Ureter (tissue), 1 donor: Measurements from ENCODE around the gene ACIN1. TPM values are rescaled to one million over a fixed set of nuclear protein-coding genes. Genes with fewer than 3 reads are reported as not detected.

Experiments
- DNase-seq: peaks from one replicate; pipeline ENCODE4 v3.0.0-alpha.2; 2020; ENCODE audit warnings: low spot score
- total RNA-seq: library from RNA; stranded (reverse); gene quantifications from one replicate; pipeline ENCODE4 v1.2.4, GENCODE V29; 2023
- donor health status: DM: yes; HTN: yes; CAD: no.

Gene ACIN1
- total RNA-seq, 1 donor from 2014 or later, result 229 TPM

DNA sequence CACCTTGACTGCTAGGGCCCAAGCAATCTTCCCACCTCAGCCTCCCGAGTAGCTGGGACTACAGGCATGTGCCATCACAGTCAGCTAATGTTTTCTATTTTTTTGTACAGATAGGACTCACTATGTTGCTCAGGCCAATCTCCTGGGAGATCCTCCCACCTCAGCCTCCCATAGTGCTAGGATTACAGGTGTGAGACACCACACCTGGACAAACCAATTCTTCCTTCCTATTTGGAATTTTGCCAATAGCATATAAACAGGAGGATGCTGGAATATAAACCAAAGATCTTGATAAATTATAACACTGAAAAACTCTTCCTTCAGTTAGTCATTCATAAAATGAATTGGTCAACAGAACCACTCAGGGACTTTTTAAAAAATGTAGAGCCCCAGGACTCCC, 8.4 kb downstream of the ACIN1 start:
- DNase-seq, result no peak

DNA sequence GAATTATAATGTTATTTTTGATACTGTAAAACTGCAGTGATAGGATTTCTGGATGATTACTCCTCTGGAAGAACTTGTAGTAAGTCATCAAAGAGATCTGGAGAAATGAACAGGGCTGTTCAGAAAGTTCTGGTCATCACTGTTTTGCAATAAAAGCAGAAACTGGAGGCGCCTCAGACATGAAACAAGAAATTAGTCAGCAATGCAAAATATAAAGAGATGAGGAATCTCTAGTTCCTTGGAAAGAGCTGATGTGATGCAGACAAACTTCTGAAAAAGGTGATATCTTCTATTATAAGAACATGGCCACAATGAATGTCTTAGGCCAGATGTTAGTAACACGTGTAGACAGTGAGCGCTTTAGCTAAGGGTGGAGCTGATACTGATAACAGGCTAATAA, 9.5 kb downstream of the ACIN1 start:
- no peak for DNase-seq

DNA sequence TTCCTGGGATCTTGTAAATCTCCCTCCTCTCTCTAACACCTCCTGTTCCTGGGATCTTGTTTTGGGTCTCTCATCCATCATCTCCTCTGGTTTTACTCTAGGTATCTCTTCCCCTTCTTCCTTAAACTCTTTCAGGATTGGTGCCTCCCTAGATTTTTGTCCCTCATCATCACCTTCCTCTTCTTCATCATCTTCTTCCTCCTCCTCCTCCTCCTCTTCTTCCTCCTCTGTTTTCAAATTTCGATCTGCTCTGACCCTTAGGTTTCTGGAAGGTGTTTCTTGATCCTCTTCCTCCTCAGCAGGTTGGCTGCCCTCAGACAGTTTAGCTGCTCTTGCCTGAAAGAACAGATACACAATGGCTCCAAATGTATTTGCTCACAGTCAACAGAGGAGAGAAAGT, 14.5 kb downstream of the ACIN1 start:
- DNase-seq, result no peak

DNA sequence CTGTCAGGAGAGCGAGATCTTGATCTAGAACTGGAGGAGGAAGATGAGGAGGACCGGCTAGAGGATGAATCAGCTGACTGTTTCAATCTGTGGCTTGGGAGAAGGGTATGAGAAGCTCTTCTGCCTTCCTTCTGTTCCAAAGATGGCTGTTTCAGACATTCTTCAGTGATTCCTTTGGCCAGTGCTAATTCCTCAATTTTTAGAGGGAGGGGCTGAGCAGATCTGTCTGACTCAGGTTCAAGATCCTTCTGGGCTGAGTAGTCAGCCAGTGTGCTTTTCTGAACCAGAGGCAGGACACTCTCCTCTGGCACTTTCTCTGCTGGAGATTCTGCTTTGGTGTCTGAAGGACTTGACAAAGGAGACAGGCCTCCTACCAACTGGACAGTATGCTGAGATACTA, 15.2 kb downstream of the ACIN1 start:
- DNase-seq, result no peak

DNA sequence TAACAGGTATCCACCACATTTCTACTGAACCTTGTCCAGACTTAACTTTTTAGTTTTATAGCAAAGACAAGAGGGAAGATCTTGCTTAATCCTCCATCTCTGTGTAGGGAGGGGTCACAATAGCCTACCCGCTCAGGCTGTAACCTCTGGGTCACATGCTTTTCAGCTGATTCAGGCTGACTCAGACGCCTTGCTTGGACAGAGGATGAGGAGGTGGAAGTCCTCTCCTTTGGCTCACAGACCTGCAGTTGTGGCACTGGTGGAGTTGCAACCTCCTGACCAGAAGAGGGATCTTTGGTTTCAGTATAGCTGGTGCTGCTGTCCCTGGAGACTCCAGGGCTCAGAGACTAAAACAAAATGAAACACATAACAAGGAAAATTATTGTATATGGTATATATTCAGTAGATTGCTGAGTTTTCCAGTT, 16.2 kb downstream of the ACIN1 start:
- DNase-seq, result peak; percentile 67

DNA sequence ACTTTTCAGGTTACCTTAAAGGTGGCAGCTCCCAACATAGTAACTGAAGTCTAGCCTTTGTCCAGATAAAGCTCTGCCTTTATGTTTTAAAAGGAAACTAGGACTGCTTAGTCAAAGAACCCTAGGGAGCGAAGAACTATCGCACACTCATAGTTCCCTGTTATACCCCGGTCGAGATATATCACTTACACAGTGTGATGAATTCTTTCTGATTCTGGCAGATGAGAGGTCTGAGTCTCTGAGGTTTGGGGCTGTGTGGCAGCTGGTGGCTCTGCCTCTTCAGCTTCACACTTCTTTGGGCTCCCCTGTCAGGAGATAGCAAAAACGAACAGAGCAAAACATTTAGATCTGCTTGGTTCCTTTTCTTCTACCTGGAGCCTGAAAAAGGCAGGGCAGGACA, 17.0 kb downstream of the ACIN1 start:
- DNase-seq, result no peak

DNA sequence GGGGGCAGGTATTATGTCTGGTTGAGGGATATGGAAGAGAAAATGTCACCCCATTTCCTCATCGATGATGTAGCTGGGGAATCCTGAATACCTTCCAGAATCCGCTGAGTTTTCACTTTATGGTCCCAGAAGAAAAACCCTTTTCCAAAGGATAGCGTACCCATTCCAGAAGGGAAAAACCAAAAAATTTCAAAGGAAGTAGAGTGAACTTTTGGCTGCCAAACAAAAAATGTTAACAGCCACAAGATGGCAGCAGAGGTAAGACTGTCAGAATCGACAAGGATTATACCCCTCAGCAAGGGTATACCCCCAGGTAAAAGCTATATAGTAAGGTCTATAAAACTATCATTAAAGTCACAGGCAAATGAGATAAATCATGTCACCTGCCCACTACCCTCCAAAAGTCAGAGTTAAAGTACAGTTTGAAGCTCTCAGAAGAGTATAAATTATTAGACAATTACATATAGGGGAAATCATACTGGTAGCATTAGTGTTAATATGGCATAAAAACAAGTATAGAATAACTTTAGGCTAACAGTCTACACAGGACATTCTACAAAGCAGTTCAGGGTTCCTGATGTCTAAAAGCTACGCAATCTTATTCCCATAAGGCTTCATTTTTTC, 18.0 kb downstream of the ACIN1 start:
- no peak for DNase-seq

DNA sequence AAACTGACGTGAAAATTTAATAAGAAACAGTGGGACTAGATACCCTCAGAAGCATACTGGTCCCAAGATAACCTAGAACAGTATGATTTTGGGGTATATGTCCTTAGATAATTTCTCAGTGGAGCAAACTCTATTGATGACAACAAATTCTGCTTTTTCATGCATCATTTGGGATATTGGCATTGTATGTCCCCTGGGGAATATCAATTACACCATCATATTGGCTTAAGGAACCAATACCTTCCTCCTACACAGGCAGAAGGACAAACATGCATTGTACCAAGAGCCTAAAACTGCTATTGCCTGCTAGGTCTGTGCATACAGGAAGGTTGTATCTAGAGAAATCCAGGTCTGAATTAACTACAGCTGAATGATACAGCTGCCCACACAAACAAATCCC, 20.0 kb downstream of the ACIN1 start:
- DNase-seq, result no peak

DNA sequence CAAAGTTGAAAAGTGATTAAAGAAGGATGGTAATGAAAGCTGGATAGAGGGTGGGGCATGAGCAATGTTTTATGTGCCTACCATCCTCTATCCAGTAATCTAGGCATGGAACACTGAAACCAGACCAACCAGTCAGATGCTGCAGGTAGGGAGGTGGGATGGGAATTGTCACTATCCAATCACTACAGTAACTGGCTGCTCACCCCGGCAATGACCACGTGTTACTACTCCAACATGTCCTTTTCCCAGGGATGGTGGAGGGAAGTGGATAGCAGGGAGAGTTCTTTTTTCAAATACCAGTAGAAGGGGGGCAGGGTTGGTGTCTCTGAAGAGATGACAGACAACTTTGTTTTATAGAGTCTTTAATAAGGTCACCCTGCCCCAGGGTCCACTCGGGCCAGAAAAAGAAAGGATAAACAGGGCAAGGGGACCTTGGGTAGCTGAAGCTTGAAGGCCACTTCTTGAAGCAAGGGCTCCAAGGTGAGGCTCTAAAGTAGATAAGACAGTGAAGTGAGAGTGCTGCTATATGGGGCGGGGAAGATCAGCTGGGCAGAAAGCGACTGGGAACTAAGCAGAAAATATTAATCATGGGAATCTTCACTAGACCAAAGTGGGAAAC, 22.9 kb downstream of the ACIN1 start:
- DNase-seq, result no peak

DNA sequence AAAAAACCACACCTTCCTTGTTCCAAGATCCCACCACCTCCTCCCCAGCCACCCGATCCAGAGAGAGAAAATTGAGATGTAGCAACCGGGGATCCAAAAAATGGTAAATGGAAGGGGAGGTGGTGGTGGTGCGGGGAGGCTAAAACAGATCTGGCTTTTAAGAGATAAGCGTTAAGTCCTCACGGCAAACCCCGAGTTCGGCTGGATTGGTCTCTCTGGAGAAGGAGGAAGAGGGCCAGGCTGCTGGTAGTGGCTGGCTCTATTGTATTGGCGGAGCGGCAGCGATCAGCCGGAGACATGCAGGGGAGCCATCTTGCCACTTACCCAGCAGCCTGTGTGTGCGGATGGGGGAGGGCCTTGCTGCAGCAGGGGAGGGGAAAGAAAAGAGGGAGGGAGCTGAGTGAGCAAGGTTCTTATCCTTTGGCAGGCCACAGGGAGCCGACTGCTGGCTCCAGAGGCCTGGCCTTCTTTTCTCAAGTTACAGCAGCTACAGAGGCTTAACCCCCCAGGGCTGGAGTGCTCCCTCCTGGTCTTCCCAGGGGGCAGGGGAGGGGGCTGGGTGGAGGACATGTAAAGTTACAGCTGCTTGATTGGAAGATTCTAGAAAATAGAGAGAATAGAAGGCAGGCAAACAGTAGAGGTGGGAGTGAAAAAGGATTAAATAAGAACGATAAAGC, 23.6 kb downstream of the ACIN1 start:
- peak; percentile 88 for DNase-seq

DNA sequence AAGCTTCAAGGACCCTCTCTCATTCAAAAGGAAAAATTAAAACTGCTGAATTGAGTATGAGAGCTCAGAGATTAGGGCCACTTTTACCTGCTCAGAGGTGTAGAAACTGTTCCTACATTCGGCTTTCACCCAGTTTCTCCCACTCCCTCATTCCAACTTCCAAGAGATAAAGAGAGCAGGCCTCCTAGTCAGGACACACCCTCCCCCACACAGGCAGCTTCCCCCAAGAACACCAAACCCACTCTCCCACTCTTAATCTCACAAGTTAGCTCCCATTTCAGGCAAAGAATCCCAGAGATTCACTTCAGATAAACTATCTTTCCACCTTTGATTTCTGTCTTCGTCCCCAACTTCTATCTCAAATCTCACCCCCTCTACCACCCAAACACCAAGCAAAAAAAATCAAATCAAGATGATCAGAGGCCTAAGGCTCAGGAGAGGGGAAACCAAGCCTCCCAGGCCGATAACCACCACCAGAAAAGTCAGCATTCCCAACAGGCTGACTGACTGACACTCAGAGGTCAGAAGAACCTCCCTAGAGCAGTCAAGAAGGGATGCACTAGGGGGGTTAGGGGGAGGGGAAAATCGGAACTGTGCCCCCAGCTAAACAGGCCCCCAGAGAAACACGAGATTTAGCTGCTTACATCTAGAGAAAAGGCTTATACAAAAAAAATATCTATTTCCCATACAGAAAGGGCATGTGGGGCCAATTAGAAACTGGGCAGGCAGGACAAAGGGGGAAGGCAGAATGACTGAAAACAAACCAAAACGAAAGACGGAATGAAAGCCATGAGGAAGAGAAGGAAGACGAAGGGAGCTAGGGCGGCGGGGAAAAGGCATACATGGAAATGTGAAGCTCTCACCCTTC, 24.4 kb downstream of the ACIN1 start:
- no peak for DNase-seq

DNA sequence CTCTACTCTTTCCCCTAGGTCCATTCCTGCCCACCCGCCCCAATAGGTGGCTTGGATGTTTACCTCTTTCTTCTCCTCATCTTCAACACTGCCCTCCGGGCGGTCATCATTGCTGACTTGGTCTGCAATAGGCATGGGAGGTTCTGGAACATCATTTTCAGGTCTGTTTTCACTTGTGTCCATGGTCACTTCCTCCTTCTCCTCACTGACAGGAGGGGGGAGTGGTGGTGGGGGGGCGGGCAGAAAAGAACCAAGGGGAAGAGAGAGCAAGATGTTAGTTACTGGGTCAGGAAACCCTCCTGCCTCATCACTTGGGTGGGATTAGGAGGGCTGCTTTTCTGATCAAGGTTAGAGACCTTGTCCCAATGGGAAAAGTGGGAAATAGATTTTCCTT, 25.5 kb downstream of the ACIN1 start:
- no peak for DNase-seq

DNA sequence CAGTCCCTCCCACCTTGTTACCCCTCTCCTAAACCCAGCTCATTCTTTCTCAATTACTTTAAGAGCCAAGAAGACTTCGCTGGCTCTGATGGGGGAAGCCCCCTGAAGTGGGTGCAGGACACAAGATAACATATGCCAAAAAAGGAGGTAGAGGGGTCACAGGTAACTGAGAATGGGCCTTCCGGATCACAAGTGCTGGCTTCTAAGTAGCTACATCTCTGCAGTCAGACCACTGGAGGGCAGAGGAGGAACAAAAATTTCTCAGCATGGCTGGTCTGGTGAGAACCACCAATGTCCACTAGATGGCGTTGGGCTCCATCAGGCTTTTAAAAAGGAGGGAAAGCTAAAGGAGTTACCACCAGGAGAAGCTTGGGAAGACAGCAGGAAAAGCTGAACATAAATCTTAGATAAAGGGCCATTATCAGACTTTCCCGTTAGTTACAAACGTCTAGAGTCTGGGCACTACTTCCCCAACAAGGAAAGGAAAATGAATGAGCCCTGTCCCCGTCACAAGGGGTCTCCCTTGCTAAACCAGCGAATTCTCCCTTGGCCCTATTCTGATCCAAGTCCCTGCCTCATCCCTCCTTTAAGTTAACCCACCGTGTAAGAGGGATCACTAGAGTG, 26.0 kb downstream of the ACIN1 start:
- peak; percentile 87 for DNase-seq

DNA sequence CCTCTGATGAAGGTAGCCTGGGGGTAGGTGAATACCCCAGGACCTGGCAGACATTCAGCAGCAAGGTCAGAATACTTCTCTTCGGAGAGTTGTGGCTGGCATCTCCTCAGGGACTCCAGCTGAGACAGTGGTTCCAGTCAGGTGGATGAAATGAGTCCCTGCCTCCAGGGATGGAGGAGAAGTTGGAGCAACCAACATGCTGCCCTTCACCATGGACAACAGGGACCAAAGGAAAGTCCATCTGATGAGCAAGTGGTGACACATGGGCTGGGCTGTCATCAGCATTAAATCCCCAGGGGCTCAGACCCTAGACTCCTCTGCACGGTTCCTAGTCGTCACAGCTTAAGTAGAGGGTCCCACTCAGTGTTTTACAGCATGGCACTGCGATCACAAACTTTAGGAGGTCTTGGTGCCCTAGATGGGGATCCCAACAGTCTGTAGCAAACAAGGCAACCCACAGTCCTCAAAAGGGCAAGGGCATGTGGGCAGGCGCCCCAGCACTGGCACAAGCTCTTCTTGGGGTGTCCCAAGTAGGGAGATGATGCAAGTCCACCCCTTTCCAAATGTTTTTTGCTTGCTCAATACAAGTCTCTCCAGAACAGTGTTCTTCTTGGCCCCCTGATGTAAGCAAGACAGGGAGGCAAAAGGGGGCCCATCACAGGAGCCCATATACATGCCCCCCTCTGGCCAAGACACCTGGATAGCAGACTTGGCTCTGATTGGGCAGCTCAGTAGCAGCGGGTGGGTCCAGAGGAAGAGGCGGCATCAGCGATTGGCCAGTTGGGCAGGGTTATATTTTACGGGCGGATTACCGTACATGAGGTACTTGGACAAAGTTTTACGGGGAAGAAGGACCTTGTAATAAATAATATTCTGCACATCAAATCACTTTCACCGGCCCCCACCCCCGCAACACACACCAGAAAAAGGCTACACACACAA, 26.8 kb downstream of the ACIN1 start:
- DNase-seq, result no peak

DNA sequence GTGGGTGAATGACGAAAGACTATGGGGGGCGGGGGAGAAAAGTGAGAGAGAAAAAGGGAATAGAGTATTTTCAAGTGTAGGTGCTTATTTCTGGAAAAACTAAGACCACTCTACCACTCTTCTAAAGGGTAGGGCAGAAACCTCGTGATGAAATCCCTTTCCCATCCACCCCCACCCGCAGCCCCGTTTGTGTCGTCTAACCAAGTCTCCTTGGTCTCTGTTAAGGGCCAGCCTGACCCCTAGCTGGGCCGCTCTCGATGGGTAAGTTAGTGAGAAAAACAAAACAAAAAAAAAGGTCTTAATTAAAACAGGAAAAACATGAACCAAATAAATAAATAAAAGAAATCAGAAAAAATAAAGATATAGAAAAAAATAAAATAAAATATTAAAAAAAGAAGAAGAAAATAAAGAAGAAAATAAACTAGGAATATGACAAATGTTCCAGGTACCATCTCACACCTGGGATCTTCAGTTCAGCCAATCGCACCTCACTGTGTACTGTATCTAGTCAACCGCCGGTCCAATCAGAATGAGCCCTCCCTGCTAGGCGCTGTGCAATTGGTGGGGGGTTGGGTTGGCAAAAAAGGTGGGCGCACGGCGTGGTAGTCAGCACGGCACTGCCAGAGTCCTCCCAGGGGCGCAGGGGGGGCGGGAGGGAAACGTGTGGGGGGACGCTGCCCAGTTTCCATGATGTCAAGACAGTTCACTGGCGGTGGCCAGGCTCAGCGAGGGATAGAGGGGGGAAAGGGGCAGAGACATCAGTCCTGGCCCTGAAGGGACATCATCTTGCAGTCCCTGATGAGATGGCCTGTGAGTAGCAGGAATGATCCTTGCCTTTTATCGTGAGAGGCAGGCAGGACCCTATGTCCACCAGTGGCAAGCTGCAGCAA, 27.8 kb downstream of the ACIN1 start:
- no peak for DNase-seq

DNA sequence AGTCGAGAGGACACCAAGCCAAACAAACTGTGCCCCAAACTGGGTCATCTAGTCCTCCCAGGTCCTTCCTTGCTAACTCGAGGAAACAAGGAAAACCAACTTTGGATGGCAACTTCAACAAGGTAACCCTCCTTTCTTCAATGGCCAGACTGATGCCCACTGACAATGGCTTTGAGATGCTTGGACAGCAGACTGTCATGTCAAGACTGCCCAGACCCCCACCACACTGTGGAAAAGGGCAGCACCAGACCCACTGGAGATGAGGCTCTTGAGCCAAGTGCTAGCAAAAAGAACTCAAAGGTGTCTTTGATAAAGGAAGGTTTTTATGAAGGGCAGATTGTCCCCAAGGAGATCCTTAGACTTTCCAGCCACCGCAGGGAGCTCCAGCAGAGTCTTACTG, 28.6 kb downstream of the ACIN1 start:
- DNase-seq, result no peak

DNA sequence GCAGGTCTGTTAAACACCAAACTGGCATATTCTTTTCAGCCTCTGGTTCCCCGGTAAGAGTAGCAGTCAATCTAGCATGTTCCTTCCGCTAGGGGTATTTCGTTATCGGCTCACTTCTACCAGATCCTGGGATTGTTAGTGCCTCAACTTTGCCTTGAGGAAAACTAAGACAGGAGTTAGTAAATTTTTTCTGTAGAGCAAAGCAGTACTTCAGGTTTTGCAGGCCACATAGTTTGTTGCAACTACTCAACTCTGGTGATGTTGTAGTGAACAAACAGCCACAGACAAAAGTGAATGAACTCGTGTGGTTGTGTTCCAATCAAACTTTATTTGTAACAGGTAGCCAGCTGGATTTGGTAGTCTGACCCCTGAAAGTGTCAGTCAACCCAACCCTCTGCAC, 31.3 kb downstream of the ACIN1 start:
- DNase-seq, result no peak

DNA sequence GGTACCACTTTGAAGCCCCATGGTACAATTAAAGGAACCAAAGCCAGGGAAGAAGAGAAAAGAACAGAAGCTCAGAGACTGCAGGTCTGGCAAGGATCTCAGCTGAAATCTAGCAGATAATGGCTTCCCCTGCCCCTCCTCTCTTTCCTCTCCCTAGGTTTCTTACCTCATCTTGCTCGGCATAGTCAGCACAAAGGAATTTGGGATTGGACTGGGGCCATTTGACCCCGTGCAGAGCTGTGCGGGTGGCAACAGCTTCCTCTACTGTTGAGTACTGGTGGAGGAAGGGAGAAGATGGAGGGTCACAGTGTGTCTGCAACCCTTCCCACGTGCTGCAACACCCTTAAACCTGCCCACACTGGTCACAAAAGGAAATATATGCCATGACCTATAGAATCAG, 32.9 kb downstream of the ACIN1 start:
- peak; percentile 79 for DNase-seq

DNA sequence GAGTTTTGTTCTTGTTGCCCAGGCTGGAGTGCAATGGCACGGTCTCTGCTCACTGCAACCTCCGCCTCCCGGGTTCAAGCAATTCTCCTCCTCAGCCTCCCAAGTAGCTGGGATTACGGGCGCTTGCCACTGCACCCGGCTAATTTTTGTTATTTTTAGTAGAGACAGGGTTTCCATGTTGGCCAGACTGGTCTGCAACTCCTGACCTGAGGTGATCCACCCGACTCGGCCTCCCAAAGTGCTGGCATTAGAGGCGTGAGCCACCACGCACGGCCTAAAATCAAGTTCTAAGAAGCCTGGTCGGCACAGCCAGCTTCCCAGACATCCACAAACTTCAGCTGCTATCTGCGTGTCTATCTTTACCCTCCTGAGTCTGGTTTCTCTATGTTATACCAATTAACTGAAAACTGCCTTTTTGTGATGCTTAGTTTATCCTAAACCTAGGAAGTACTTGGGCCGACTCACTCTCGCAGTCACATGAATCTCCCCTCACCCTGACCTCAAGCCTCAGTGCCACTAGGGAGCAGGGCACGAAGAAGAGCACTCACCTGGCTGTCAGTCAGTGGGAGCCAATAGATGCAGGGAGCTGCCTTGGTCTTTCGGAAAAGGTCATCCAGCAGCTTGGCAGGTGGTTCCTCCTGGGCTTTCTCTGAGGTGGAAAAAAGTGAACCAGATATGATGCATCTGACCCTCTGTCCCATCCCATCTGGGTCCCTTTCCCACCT, 34.2 kb downstream of the ACIN1 start:
- no peak for DNase-seq
